Gastrocnemius medialis (tissue), 4 donors: Measurements from ENCODE around the gene HCRT. TPM values are rescaled to one million over a fixed set of nuclear protein-coding genes. Genes with fewer than 3 reads are reported as not detected.

ENCODE experiments used
- ATAC-seq, 2 donors: fragments of 150-250 bp; one replicate each; pipeline ENCODE4 v1.9.1; 2016
- DNase-seq, 2 donors: peaks; one replicate each; pipeline ENCODE4 v3.0.0-alpha.2; 2019
- H3K27ac ChIP-seq, 4 donors: fragments of 200-600 bp; sonication (generic); 1 replicate in 1 of 4; 2 replicates in 3 of 4; pipeline ENCODE4 v1.5.1; 2016 to 2018; ENCODE audit warnings: mild to moderate bottlenecking in 2 of 4, moderate library complexity in 1 of 4
- H3K27me3 ChIP-seq, 3 donors: fragments of 200-600 bp; sonication (generic) in 2 of 3; 1 replicate in 1 of 3; 2 replicates in 2 of 3; pipeline versions ENCODE4 v1.5.1 to v1.6.0; 2016 to 2019; ENCODE audit warnings: mild to moderate bottlenecking in 1 of 3, moderate library complexity in 1 of 3
- H3K36me3 ChIP-seq, 2 donors: fragments of 200-600 bp; sonication (generic) in 1 of 2; one replicate each; pipeline ENCODE4 v1.5.1; 2017 to 2018
- H3K4me1 ChIP-seq, 2 donors: fragments of 200-600 bp; sonication (generic) in 1 of 2; one replicate each; pipeline ENCODE4 v1.5.1; 2016 to 2017; ENCODE audit warnings: mild to moderate bottlenecking in 2 of 2
- H3K4me3 ChIP-seq, 4 donors: fragments of 200-600 bp; sonication (generic) in 3 of 4; 1 replicate in 1 of 4; 2 replicates in 3 of 4; pipeline ENCODE4 v1.5.1; 2016 to 2019; ENCODE audit warnings: mild to moderate bottlenecking in 2 of 4
- H3K9me3 ChIP-seq, 3 donors: fragments of 200-600 bp; sonication (generic) in 2 of 3; 1 replicate in 1 of 3; 2 replicates in 2 of 3; pipeline ENCODE4 v1.5.1; 2016 to 2019
- CTCF ChIP-seq, 5 experiments: fragments of 450-650 bp in 3 of 5; fragments of 200-600 bp in 2 of 5; sonication (generic) in 2 of 5; IDR thresholded peaks in 4 of 5; conservative IDR thresholded peaks in 1 of 5; 1 replicate in 4 of 5; 2 replicates in 1 of 5; pipeline ENCODE4 v1.5.1; 2016 to 2019; ENCODE audit warnings: antibody characterized with exemption in 5 of 5, mild to moderate bottlenecking in 3 of 5, moderate library complexity in 3 of 5
- POLR2A ChIP-seq, 2 donors: fragments of 450-650 bp; IDR thresholded peaks; one replicate each; pipeline ENCODE4 v1.6.1; 2017; ENCODE audit warnings: antibody characterized with exemption in 2 of 2, mild to moderate bottlenecking in 2 of 2, moderate library complexity in 2 of 2
- in situ Hi-C, 4 donors: fragments of 200-750 bp; cut with MboI; loops; one replicate each; pipeline versions ENCODE4 v1.15.0 to v1.8.0; 2017; ENCODE audit warnings: low sequenced_read_pairs in 4 of 4
- intact Hi-C: fragments of 100-400 bp; cut with DNase I; formaldehyde crosslinking; loops from one replicate; pipeline ENCODE4 v1.15.1; 2023; ENCODE audit warnings: low total_unique reads
- total RNA-seq, 4 donors: library from RNA; depleted of rRNA; stranded (reverse); fragments of >200 nt; gene quantifications; one replicate each; pipeline versions ENCODE4 v1.1.0 to v1.2.3, GENCODE V29; 2016

Gene HCRT
- total RNA-seq: not detected

- H3K36me3 ChIP-seq: no peaks in the 10 kb centered on the region
- ATAC-seq: no peak
- H3K27me3 ChIP-seq: peaks cover 17 to 23% (median 19%) of the 10 kb centered on the region in 3 donors
- in situ Hi-C loops (no loop called here), intact Hi-C loops (loop anchor here (5.0 kb wide), 1 partner anchor 63 kb away; the partner anchor contains the start of genes HSPB9 and KAT2A)
- no peak for DNase-seq
- peak within 1 kb of the TSS in 1 of 4 donors; percentile 67 for H3K27ac ChIP-seq
- no peak for TF ChIP-seq POLR2A (IDR thresholded peaks at IDR 0.05)
- no peak for TF ChIP-seq CTCF (IDR thresholded peaks at IDR 0.05 in 4 of 5, conservative IDR thresholded peaks at IDR 0.05 in 1 of 5)
- peaks cover 15 to 16% of the 10 kb centered on the region in 2 donors for H3K4me1 ChIP-seq
- H3K9me3 ChIP-seq: no peaks in the 10 kb centered on the region
- H3K4me3 ChIP-seq: peak within 1 kb of the TSS; percentile 46 to 82 (median 60)
These were observed at the start of gene HCRT for GRCh38 chr17:42184713-42185620. TSS of gene HCRT (minus strand) at chr17:42185452. CDS start at chr17:42185365, 87 bp downstream.

- H3K27ac ChIP-seq: peak overlapping the region; percentile 81 to 88 (median 85)
- DNase-seq: peak in 1 of 2 donors; percentile 49
- no peak overlapping the region for H3K4me3 ChIP-seq
- TF ChIP-seq POLR2A (IDR thresholded peaks at IDR 0.05) (no peak), CTCF (IDR thresholded peaks at IDR 0.05 in 4 of 5, conservative IDR thresholded peaks at IDR 0.05 in 1 of 5) (no peak)
- H3K27me3 ChIP-seq: no peaks in the 10 kb centered on the region
- in situ Hi-C loops (no loop called here), intact Hi-C loops (loop anchor here (1.0 kb wide), 1 partner anchor 22 kb away; no protein-coding TSS in a partner anchor)
- H3K4me1 ChIP-seq: peaks cover 56 to 59% of the 10 kb centered on the region in 2 donors
- no peaks in the 10 kb centered on the region for H3K9me3 ChIP-seq
- peak; percentile 97 to 99 for ATAC-seq
- no peaks in the 10 kb centered on the region for H3K36me3 ChIP-seq
These were observed 48.7 kb upstream of the HCRT start for GRCh38 chr17:42233994-42234393.

- intact Hi-C loops: no loop called here
- Histone ChIP-seq H3K27ac (peak overlapping the region; percentile 81 to 88 (median 85)), H3K27me3 (no peaks in the 10 kb centered on the region), H3K36me3 (no peaks in the 10 kb centered on the region), H3K4me1 (peaks cover 64 to 66% of the 10 kb centered on the region in 2 donors), H3K4me3 (no peak overlapping the region), H3K9me3 (no peaks in the 10 kb centered on the region)
- TF ChIP-seq CTCF (IDR thresholded peaks at IDR 0.05 in 4 of 5, conservative IDR thresholded peaks at IDR 0.05 in 1 of 5) (no peak), POLR2A (IDR thresholded peaks at IDR 0.05) (no peak)
- DNase-seq (no peak), ATAC-seq (no peak)
- in situ Hi-C loops: no loop called here
These were observed 47.9 kb upstream of the HCRT start for GRCh38 chr17:42233156-42233555.

- ATAC-seq (no peak), DNase-seq (no peak)
- Histone ChIP-seq H3K9me3 (no peaks in the 10 kb centered on the region), H3K4me3 (no peak overlapping the region), H3K4me1 (peaks cover 54 to 59% of the 10 kb centered on the region in 2 donors), H3K36me3 (no peaks in the 10 kb centered on the region), H3K27ac (peak overlapping the region; percentile 81 to 88 (median 84)), H3K27me3 (no peaks in the 10 kb centered on the region)
- in situ Hi-C loops (no loop called here), intact Hi-C loops (no loop called here)
- TF ChIP-seq CTCF (IDR thresholded peaks at IDR 0.05 in 4 of 5, conservative IDR thresholded peaks at IDR 0.05 in 1 of 5) (no peak), POLR2A (IDR thresholded peaks at IDR 0.05) (no peak)
These were observed 45.0 kb upstream of the HCRT start for GRCh38 chr17:42230225-42230624.
